ENCODE results near the gene IFIT3. TPM values are rescaled to one million over a fixed set of nuclear protein-coding genes. Genes with fewer than 3 reads are reported as not detected.
"Not testable (repeated sequence)": the region's sequence is repeated elsewhere in the genome, so short reads cannot be mapped to it uniquely, and the experiment has no call there.

Gene IFIT3
- total RNA-seq, 1 experiment from 2014 or later = 45.2 TPM

- CTCF ChIA-PET = interaction anchor here (1.0 kb wide), 1 partner anchor 20 kb away, joined by 4 read pairs; no protein-coding TSS in a partner anchor
- peak; percentile 18 for DNase-seq
- intact Hi-C loops (cut with micrococcal nuclease; ENCODE audit: unreplicated experiment) = no loop called here
- peaks cover 52% of the 10 kb centered on the region for H3K4me1 Mint-ChIP-seq (ENCODE audit: low read depth, unreplicated experiment)
- H3K27ac Mint-ChIP-seq (ENCODE audit: unreplicated experiment) = peak overlapping the region; percentile 78
- H3K36me3 Mint-ChIP-seq (ENCODE audit: insufficient read depth, unreplicated experiment) = peaks cover 5% of the 10 kb centered on the region
- no peaks in the 10 kb centered on the region for H3K9me3 Mint-ChIP-seq (ENCODE audit: low read depth, unreplicated experiment)
- H3K27me3 Mint-ChIP-seq (ENCODE audit: unreplicated experiment) = no peaks in the 10 kb centered on the region
- no peak for TF ChIP-seq CTCF (IDR thresholded peaks at IDR 0.05; ENCODE audit: unreplicated experiment)
- TSS peak; percentile 72 for BruUV-seq (replicated peaks)
- no peak overlapping the region for H3K4me3 Mint-ChIP-seq (ENCODE audit: low read depth, unreplicated experiment)
These were observed 43.8 kb upstream of the IFIT3 start for GRCh38 chr10:89283936-89284475.

GRCh38 chr10:89284711-89285110 lies 43.1 kb upstream of the IFIT3 start:
- DNase-seq; BruUV-seq (replicated peaks); H3K9me3 Mint-ChIP-seq (ENCODE audit: low read depth, unreplicated experiment); CTCF ChIA-PET; H3K36me3 Mint-ChIP-seq (ENCODE audit: insufficient read depth, unreplicated experiment); intact Hi-C loops (cut with micrococcal nuclease; ENCODE audit: unreplicated experiment); H3K27me3 Mint-ChIP-seq (ENCODE audit: unreplicated experiment); H3K4me3 Mint-ChIP-seq (ENCODE audit: low read depth, unreplicated experiment): not testable (repeated sequence)
- H3K27ac Mint-ChIP-seq (ENCODE audit: unreplicated experiment) = peak overlapping the region; percentile 40
- peaks cover 45% of the 10 kb centered on the region for H3K4me1 Mint-ChIP-seq (ENCODE audit: low read depth, unreplicated experiment)

- H3K27me3 Mint-ChIP-seq (ENCODE audit: unreplicated experiment); H3K9me3 Mint-ChIP-seq (ENCODE audit: low read depth, unreplicated experiment); CTCF ChIA-PET; intact Hi-C loops (cut with micrococcal nuclease; ENCODE audit: unreplicated experiment); DNase-seq; BruUV-seq (replicated peaks); H3K4me3 Mint-ChIP-seq (ENCODE audit: low read depth, unreplicated experiment); H3K36me3 Mint-ChIP-seq (ENCODE audit: insufficient read depth, unreplicated experiment): not testable (repeated sequence)
- peak overlapping the region; percentile 40 for H3K27ac Mint-ChIP-seq (ENCODE audit: unreplicated experiment)
- peaks cover 43% of the 10 kb centered on the region for H3K4me1 Mint-ChIP-seq (ENCODE audit: low read depth, unreplicated experiment)
These were observed 42.5 kb upstream of the IFIT3 start for GRCh38 chr10:89285303-89285702.

GRCh38 chr10:89294721-89295239 lies 33.0 kb upstream of the IFIT3 start:
- H3K27me3 Mint-ChIP-seq (ENCODE audit: unreplicated experiment) = no peaks in the 10 kb centered on the region
- no peak for DNase-seq
- H3K4me1 Mint-ChIP-seq (ENCODE audit: low read depth, unreplicated experiment) = peaks cover 9% of the 10 kb centered on the region
- H3K4me3 Mint-ChIP-seq (ENCODE audit: low read depth, unreplicated experiment) = no peak overlapping the region
- peaks cover 3% of the 10 kb centered on the region for H3K9me3 Mint-ChIP-seq (ENCODE audit: low read depth, unreplicated experiment)
- no peaks in the 10 kb centered on the region for H3K36me3 Mint-ChIP-seq (ENCODE audit: insufficient read depth, unreplicated experiment)
- CTCF ChIA-PET = no interaction called here
- TF ChIP-seq CTCF (IDR thresholded peaks at IDR 0.05; ENCODE audit: unreplicated experiment) = no peak
- intact Hi-C loops (cut with micrococcal nuclease; ENCODE audit: unreplicated experiment) = no loop called here
- BruUV-seq (replicated peaks) = no TSS peak
- no peak overlapping the region for H3K27ac Mint-ChIP-seq (ENCODE audit: unreplicated experiment)

GRCh38 chr10:89295597-89295996 lies 32.2 kb upstream of the IFIT3 start:
- intact Hi-C loops (cut with micrococcal nuclease; ENCODE audit: unreplicated experiment) = no loop called here
- Mint-ChIP-seq H3K27ac (ENCODE audit: unreplicated experiment) (no peak overlapping the region), H3K9me3 (ENCODE audit: low read depth, unreplicated experiment) (peaks cover 3% of the 10 kb centered on the region), H3K36me3 (ENCODE audit: insufficient read depth, unreplicated experiment) (no peaks in the 10 kb centered on the region), H3K4me1 (ENCODE audit: low read depth, unreplicated experiment) (peaks cover 9% of the 10 kb centered on the region), H3K27me3 (ENCODE audit: unreplicated experiment) (no peaks in the 10 kb centered on the region), H3K4me3 (ENCODE audit: low read depth, unreplicated experiment) (no peak overlapping the region)
- no peak for DNase-seq
- no peak for TF ChIP-seq CTCF (IDR thresholded peaks at IDR 0.05; ENCODE audit: unreplicated experiment)
- no TSS peak for BruUV-seq (replicated peaks)
- CTCF ChIA-PET = no interaction called here
